B cell (primary cell): ENCODE data around the gene KLHL22. TPM values are rescaled to one million over a fixed set of nuclear protein-coding genes. Genes with fewer than 3 reads are reported as not detected.

Source experiments
- ATAC-seq: fragments of 200-7000 bp; cut with Tn5 transposase; one replicate; pipeline ENCODE4 v1.10.0; 2021; ENCODE audit warnings: low read depth, mild to moderate bottlenecking, moderate number of reproducible peaks, moderate library complexity
- CTCF ChIA-PET: fragments of 350-600 bp; sonication (Branson Sonifier 250); formaldehyde crosslinking; loops from one replicate; lab custom pipeline; 2021; ENCODE audit warnings: antibody characterized with exemption, inconsistent platforms; lab: Charles Lee
- POLR2A ChIA-PET: fragments of 350-600 bp; sonication (Branson Sonifier 250); formaldehyde crosslinking; loops from one replicate; lab custom pipeline; 2021; ENCODE audit warnings: antibody characterized with exemption; lab: Charles Lee
- DNase-seq: peaks from one replicate; pipeline ENCODE4 v3.0.0; 2013
- H2AFZ ChIP-seq: 2 replicates; pipeline ENCODE4 v1.6.1; 2012; ENCODE audit warnings: mild to moderate bottlenecking, low read depth, low read length; ENCODE audit not compliant: insufficient read depth, poor library complexity, severe bottlenecking
- H3K27ac ChIP-seq, 2 donors: 1 replicate in 1 of 2; 2 replicates in 1 of 2; pipeline ENCODE4 v1.5.1; 2012 to 2013; ENCODE audit warnings: low read length in 2 of 2, mild to moderate bottlenecking in 2 of 2, moderate library complexity in 1 of 2
- H3K27me3 ChIP-seq, 4 experiments: fragments of 200-600 bp in 1 of 4; sonication (generic) in 1 of 4; replicated peaks in 1 of 4; 1 replicate in 2 of 4; 2 replicates in 2 of 4; pipeline versions ENCODE4 v1.6.1 to v1.7.0; 2013 to 2016; ENCODE audit warnings: low read length in 3 of 4, mild to moderate bottlenecking in 2 of 4, mixed read lengths in 1 of 4, moderate library complexity in 1 of 4; ENCODE audit not compliant: insufficient read depth in 4 of 4, control insufficient read depth in 3 of 4; ENCODE audit errors: control extremely low read depth in 1 of 4
- H3K36me3 ChIP-seq, 2 experiments: replicated peaks in 1 of 2; 1 replicate in 1 of 2; 2 replicates in 1 of 2; pipeline versions ENCODE4 v1.6.1 to v1.7.1; 2013; ENCODE audit warnings: low read length in 1 of 2; ENCODE audit not compliant: insufficient read depth in 2 of 2, control insufficient read depth in 1 of 2; ENCODE audit errors: control extremely low read depth in 1 of 2, extremely low read depth in 1 of 2
- H3K4me1 ChIP-seq, 2 donors: fragments of 200-600 bp in 1 of 2; sonication (generic) in 1 of 2; 1 replicate in 1 of 2; 2 replicates in 1 of 2; pipeline versions ENCODE4 v1.5.1 to v1.6.1; 2013 to 2017; ENCODE audit warnings: low read length in 2 of 2; ENCODE audit not compliant: control insufficient read depth in 2 of 2, insufficient read depth in 2 of 2
- H3K4me2 ChIP-seq: replicated peaks from 2 replicates; pipeline ENCODE3; 2012; ENCODE audit warnings: mild to moderate bottlenecking, low read depth, low read length; ENCODE audit not compliant: poor library complexity, severe bottlenecking
- H3K4me3 ChIP-seq, 5 experiments: fragments of 200-600 bp in 1 of 5; sonication (generic) in 1 of 5; 1 replicate in 3 of 5; 2 replicates in 2 of 5; pipeline versions ENCODE4 v1.5.1 to v1.7.0; 2011 to 2016; ENCODE audit warnings: low read length in 4 of 5, mild to moderate bottlenecking in 4 of 5, low read depth in 2 of 5, control low read depth in 1 of 5, moderate library complexity in 1 of 5; ENCODE audit not compliant: insufficient read depth in 1 of 5; ENCODE audit errors: control extremely low read depth in 1 of 5, extremely low read depth in 1 of 5
- H3K79me2 ChIP-seq: fragments of 200-600 bp; sonication (generic); one replicate; pipeline ENCODE4 v1.6.0; 2016; ENCODE audit warnings: low read length; ENCODE audit not compliant: control insufficient read depth, insufficient read depth
- H3K9ac ChIP-seq: fragments of 200-600 bp; sonication (generic); 2 replicates; pipeline ENCODE4 v1.6.1; 2017; ENCODE audit warnings: mild to moderate bottlenecking, low read length, moderate library complexity
- H3K9me3 ChIP-seq, 3 donors: one replicate each; pipeline versions ENCODE4 v1.6.1 to v1.7.1; 2013; ENCODE audit warnings: low read length in 2 of 3; ENCODE audit not compliant: control insufficient read depth in 2 of 3, insufficient read depth in 1 of 3; ENCODE audit errors: control extremely low read depth in 1 of 3
- H4K20me1 ChIP-seq: 2 replicates; pipeline ENCODE4 v1.6.0; 2012; ENCODE audit warnings: mild to moderate bottlenecking, low read length; ENCODE audit not compliant: insufficient read depth, control insufficient read depth, poor library complexity, severe bottlenecking
- H3K27ac Mint-ChIP-seq: one replicate; pipeline ENCODE4 v1.8.0; 2021; ENCODE audit warnings: mixed read lengths
- H3K27me3 Mint-ChIP-seq: one replicate; pipeline ENCODE4 v1.8.0; 2021; ENCODE audit warnings: mixed read lengths
- H3K4me1 Mint-ChIP-seq: one replicate; pipeline ENCODE4 v1.8.0; 2021; ENCODE audit warnings: mixed read lengths
- H3K4me3 Mint-ChIP-seq: one replicate; pipeline ENCODE4 v1.8.0; 2021; ENCODE audit warnings: mixed read lengths
- H3K9me3 Mint-ChIP-seq: one replicate; pipeline ENCODE4 v1.8.0; 2022; ENCODE audit warnings: mixed read lengths; ENCODE audit not compliant: insufficient read depth
- CTCF ChIP-seq: fragments of 200-600 bp; IDR thresholded peaks from one replicate; pipeline ENCODE4 v1.8.0; 2022; ENCODE audit warnings: antibody characterized with exemption, mild to moderate bottlenecking
- EZH2 ChIP-seq: IDR thresholded peaks from 2 replicates; pipeline ENCODE4 v1.6.1; 2012; ENCODE audit warnings: borderline replicate concordance, low read depth, mild to moderate bottlenecking, moderate library complexity, low read length; ENCODE audit not compliant: insufficient read depth, poor library complexity, severe bottlenecking
- WGBS: methylation state at CpG from one replicate; pipeline ENCODE4 v1.1.5; 2013; ENCODE audit warnings: missing lambda C conversion rate; ENCODE audit not compliant: insufficient coverage; 5-methylcytosine and 5-hydroxymethylcytosine counted together
- intact Hi-C: fragments of 100-400 bp; cut with micrococcal nuclease; formaldehyde crosslinking; loops from one replicate; pipeline ENCODE4 v1.10.0; 2022
- polyA plus RNA-seq: library from polyadenylated mRNA; depleted of rRNA; stranded (reverse); fragments of >200 nt; gene quantifications from 2 replicates; pipeline ENCODE4 v1.2.3, GENCODE V29; 2012
- total RNA-seq, 2 donors: library from RNA; stranded (reverse); fragments of 120-200 nt in 1 of 2; gene quantifications; 1 replicate in 1 of 2; 2 replicates in 1 of 2; pipeline versions ENCODE4 v1.2.3 to v1.2.4, GENCODE V29; 2013 to 2022

Gene KLHL22
- total and polyA plus RNA-seq, 2 donors (not counting 1 experiment from before 2014, with no cell fraction given) = 37.0 to 45.6 TPM

- Histone ChIP-seq H2AFZ (peak overlapping the region; percentile 42), H3K9ac (peak overlapping the region; percentile 53), H3K4me1 (peaks cover 19 to 31% of the 10 kb centered on the region in 2 donors), H4K20me1 (peaks cover 19% of the 10 kb centered on the region), H3K79me2 (no peaks in the 10 kb centered on the region), H3K27ac (no peak overlapping the region), H3K36me3 (peaks cover 0 to 3% of the 10 kb centered on the region in 2 experiments), H3K4me3 (peak overlapping the region in 4 of 5 experiments; percentile 19 to 41 (median 38)), H3K27me3 (peaks cover 0 to 67% (median 31%) of the 10 kb centered on the region in 4 experiments), H3K9me3 (peaks cover 0 to 20% (median 0%) of the 10 kb centered on the region in 3 donors), H3K4me2 (peak overlapping the region; percentile 87)
- ChIA-PET POLR2A (no interaction called here), CTCF (interaction anchor here (1.2 kb wide), 1 partner anchor 26 kb away, joined by 3 read pairs; no protein-coding TSS in a partner anchor)
- Mint-ChIP-seq H3K4me3 (peak overlapping the region; percentile 85), H3K9me3 (no peaks in the 10 kb centered on the region), H3K27ac (no peak overlapping the region), H3K27me3 (peaks cover 47% of the 10 kb centered on the region), H3K4me1 (peaks cover 25% of the 10 kb centered on the region)
- intact Hi-C loops = no loop called here
- DNase-seq (peak; percentile 54), ATAC-seq (peak; percentile 11)
- WGBS = 5% methylated on average over 61 of the region's 61 CpGs
- TF ChIP-seq EZH2 = peak; percentile 92
- no peak for TF ChIP-seq CTCF
Observed at GRCh38 chr22:20436768-20437612, 58.6 kb downstream of the KLHL22 start.
